H1 (cell line): ENCODE results near the gene FRMPD2. TPM values are rescaled to one million over a fixed set of nuclear protein-coding genes. Genes with fewer than 3 reads are reported as not detected.
A peak's percentile ranks its signal among the peaks of the same experiment; 100 is the strongest.

Experiments
- CTCF ChIA-PET: fragments of 300-600 bp; sonication (Branson Sonifier 250); formaldehyde crosslinking; loops from one replicate; lab custom pipeline; 2021; ENCODE audit not compliant: partially characterized antibody; lab: Charles Lee
- POLR2A ChIA-PET: fragments of 300-600 bp; sonication (Branson Sonifier 250); formaldehyde crosslinking; loops from one replicate; lab custom pipeline; 2021; ENCODE audit warnings: inconsistent platforms; ENCODE audit not compliant: partially characterized antibody; lab: Charles Lee
- DNase-seq, 2 experiments: peaks; one replicate each; pipeline versions ENCODE4 v3.0.0 to v3.0.0-alpha.2; 2010 to 2022; ENCODE audit warnings: low spot score in 2 of 2, low read depth in 1 of 2, mixed read lengths in 1 of 2
- FAIRE-seq: peaks from 2 replicates; lab custom pipeline; 2011; peaks lifted over from hg19 to GRCh38; lab: Jason Lieb, UNC
- H2AFZ ChIP-seq: 2 replicates; pipeline ENCODE4 v1.8.1; 2012; ENCODE audit warnings: low read length, inconsistent platforms
- H2AK5ac ChIP-seq: 2 replicates; pipeline ENCODE4 v1.6.1; 2013; ENCODE audit warnings: low read depth, low read length
- H2BK120ac ChIP-seq: replicated peaks from 2 replicates; pipeline ENCODE3; 2013; ENCODE audit warnings: low read depth, low read length, inconsistent platforms
- H2BK12ac ChIP-seq: 2 replicates; pipeline ENCODE4 v1.6.1; 2013; ENCODE audit warnings: low read depth, low read length
- H2BK15ac ChIP-seq: 2 replicates; pipeline ENCODE4 v1.6.1; 2013; ENCODE audit warnings: low read length
- H2BK20ac ChIP-seq: 2 replicates; pipeline ENCODE4 v1.6.1; 2013; ENCODE audit warnings: low read length
- H2BK5ac ChIP-seq: 2 replicates; pipeline ENCODE4 v1.6.1; 2013; ENCODE audit warnings: low read depth, low read length
- H3K14ac ChIP-seq: 2 replicates; pipeline ENCODE4 v1.6.1; 2013; ENCODE audit warnings: inconsistent platforms; ENCODE audit not compliant: insufficient read length
- H3K18ac ChIP-seq: 2 replicates; pipeline ENCODE4 v1.6.1; 2013; ENCODE audit warnings: low read length; ENCODE audit errors: extremely low read depth
- H3K23ac ChIP-seq: 2 replicates; pipeline ENCODE4 v1.6.1; 2013; ENCODE audit warnings: inconsistent platforms; ENCODE audit not compliant: insufficient read length
- H3K23me2 ChIP-seq: 2 replicates; pipeline ENCODE4 v1.6.1; 2013; ENCODE audit warnings: low read depth, low read length
- H3K27ac ChIP-seq: 2 replicates; pipeline ENCODE4 v1.6.1; 2011; ENCODE audit warnings: low read depth, low read length, inconsistent platforms
- H3K27me3 ChIP-seq, 4 experiments: replicated peaks in 1 of 4; 1 replicate in 1 of 4; 2 replicates in 3 of 4; pipeline versions ENCODE4 v1.6.1 to v1.8.1; 2011 to 2013; ENCODE audit warnings: low read length in 3 of 4, mild to moderate bottlenecking in 3 of 4, inconsistent platforms in 2 of 4, mixed read lengths in 2 of 4, moderate library complexity in 1 of 4; ENCODE audit not compliant: control insufficient read depth in 3 of 4, insufficient read depth in 3 of 4; ENCODE audit errors: extremely low read depth in 1 of 4
- H3K36me3 ChIP-seq, 4 experiments: 2 replicates each; pipeline versions ENCODE4 v1.6.1 to v1.8.1; 2011 to 2013; ENCODE audit warnings: mild to moderate bottlenecking in 4 of 4, low read length in 3 of 4, moderate library complexity in 2 of 4, control low read depth in 1 of 4, inconsistent platforms in 1 of 4; ENCODE audit not compliant: insufficient read depth in 4 of 4, control insufficient read depth in 2 of 4
- H3K4ac ChIP-seq: replicated peaks from 2 replicates; pipeline ENCODE3; 2013; ENCODE audit warnings: low read length, low read depth, mixed read lengths, inconsistent platforms; ENCODE audit not compliant: insufficient read length
- H3K4me1 ChIP-seq, 4 experiments: replicated peaks in 1 of 4; 1 replicate in 1 of 4; 2 replicates in 3 of 4; pipeline versions ENCODE4 v1.6.1 to v1.8.1; 2011 to 2013; ENCODE audit warnings: low read length in 3 of 4, inconsistent platforms in 2 of 4, mixed read lengths in 1 of 4; ENCODE audit not compliant: insufficient read depth in 4 of 4, control insufficient read depth in 3 of 4
- H3K4me2 ChIP-seq, 2 experiments: 2 replicates each; pipeline versions ENCODE4 v1.6.1 to v1.8.1; 2011 to 2013; ENCODE audit warnings: low read depth in 2 of 2, low read length in 2 of 2, control low read depth in 1 of 2, inconsistent platforms in 1 of 2, mild to moderate bottlenecking in 1 of 2; ENCODE audit not compliant: insufficient read depth in 1 of 2
- H3K4me3 ChIP-seq, 4 experiments: fragments of 200-600, 300-600 bp in 1 of 4; sonication (generic), shearing (Covaris generic), sonication (Bioruptor Twin) in 1 of 4; 2 replicates each; pipeline versions ENCODE4 v1.5.1 to v1.8.1; 2011 to 2016; ENCODE audit warnings: low read length in 4 of 4, low read depth in 3 of 4, control low read depth in 2 of 4, inconsistent platforms in 2 of 4, mild to moderate bottlenecking in 2 of 4, mixed read lengths in 1 of 4, moderate library complexity in 1 of 4; ENCODE audit not compliant: insufficient read depth in 2 of 4; ENCODE audit errors: extremely low read depth in 1 of 4
- H3K56ac ChIP-seq: replicated peaks from 2 replicates; pipeline ENCODE3; 2013; ENCODE audit warnings: low read depth, mild to moderate bottlenecking, mixed read lengths, low read length, inconsistent platforms; ENCODE audit not compliant: insufficient read length
- H3K79me1 ChIP-seq: 2 replicates; pipeline ENCODE4 v1.6.1; 2013; ENCODE audit warnings: low read depth, low read length, control low read depth
- H3K79me2 ChIP-seq, 2 experiments: 2 replicates each; pipeline versions ENCODE4 v1.6.1 to v1.8.1; 2012 to 2013; ENCODE audit warnings: low read length in 2 of 2, mild to moderate bottlenecking in 2 of 2, inconsistent platforms in 1 of 2; ENCODE audit not compliant: insufficient read depth in 2 of 2, control insufficient read depth in 1 of 2
- H3K9ac ChIP-seq, 4 experiments: replicated peaks in 1 of 4; 1 replicate in 1 of 4; 2 replicates in 3 of 4; pipeline versions ENCODE4 v1.6.1 to v1.8.1; 2011 to 2013; ENCODE audit warnings: low read depth in 3 of 4, low read length in 3 of 4, control low read depth in 2 of 4, mild to moderate bottlenecking in 2 of 4, moderate library complexity in 2 of 4, inconsistent platforms in 1 of 4; ENCODE audit errors: extremely low read depth in 1 of 4
- H3K9me3 ChIP-seq, 2 experiments: 2 replicates each; pipeline versions ENCODE4 v1.6.1 to v1.8.1; 2012 to 2013; ENCODE audit warnings: mild to moderate bottlenecking in 2 of 2, moderate library complexity in 2 of 2, control low read depth in 1 of 2, inconsistent platforms in 1 of 2, low read depth in 1 of 2, low read length in 1 of 2, mixed read lengths in 1 of 2; ENCODE audit not compliant: insufficient read depth in 2 of 2
- H4K20me1 ChIP-seq, 2 experiments: replicated peaks in 1 of 2; 2 replicates each; pipeline versions ENCODE3 to v1.8.1; 2011 to 2013; ENCODE audit warnings: inconsistent platforms in 2 of 2, low read length in 2 of 2, mild to moderate bottlenecking in 1 of 2; ENCODE audit not compliant: insufficient read depth in 2 of 2, control insufficient read depth in 1 of 2
- H4K5ac ChIP-seq: 2 replicates; pipeline ENCODE4 v1.6.1; 2013; ENCODE audit warnings: low read length, low read depth, mixed read lengths, inconsistent platforms; ENCODE audit not compliant: insufficient read length
- H4K8ac ChIP-seq: 2 replicates; pipeline ENCODE4 v1.8.0; 2013; ENCODE audit warnings: mild to moderate bottlenecking, moderate library complexity, low read length, inconsistent platforms; ENCODE audit not compliant: insufficient read depth; ENCODE audit errors: extremely low read depth
- H4K91ac ChIP-seq: replicated peaks from 2 replicates; pipeline ENCODE3; 2013; ENCODE audit warnings: low read length, mixed read lengths, inconsistent platforms; ENCODE audit not compliant: insufficient read length
- GTF2F1 ChIP-seq: IDR thresholded peaks from 2 replicates; pipeline ENCODE4 v1.6.1; 2012; ENCODE audit warnings: low read depth, low read length, improper control_type of control experiment, borderline replicate concordance
- HDAC2 ChIP-seq, 2 experiments: fragments of 300-600 bp in 1 of 2; sonication (generic) in 1 of 2; IDR thresholded peaks; 2 replicates each; pipeline ENCODE4 v1.6.1; 2011 to 2012; ENCODE audit warnings: low read depth in 2 of 2, low read length in 2 of 2, mild to moderate bottlenecking in 2 of 2, moderate library complexity in 2 of 2, borderline replicate concordance in 1 of 2, inconsistent platforms in 1 of 2
- MAX ChIP-seq: IDR thresholded peaks from 2 replicates; pipeline ENCODE4 v1.6.1; 2012; ENCODE audit warnings: inconsistent platforms
- NRF1 ChIP-seq: IDR thresholded peaks from 2 replicates; pipeline ENCODE4 v1.6.1; 2011; ENCODE audit warnings: mild to moderate bottlenecking, low read depth, low read length, improper control_type of control experiment
- PHF8 ChIP-seq: fragments of 200-600 bp; sonication (generic); conservative IDR thresholded peaks from 2 replicates; pipeline ENCODE4 v1.7.1; 2012; ENCODE audit warnings: low read depth, mild to moderate bottlenecking, inconsistent platforms, low read length, moderate library complexity
- RXRA ChIP-seq: IDR thresholded peaks from 2 replicates; pipeline ENCODE4 v1.6.1; 2011; ENCODE audit warnings: low read depth, mild to moderate bottlenecking, low read length, moderate library complexity; ENCODE audit not compliant: insufficient read depth
- TCF12 ChIP-seq: IDR thresholded peaks from 2 replicates; pipeline ENCODE4 v1.6.1; 2011; ENCODE audit warnings: low read depth, mild to moderate bottlenecking, low read length
- TEAD4 ChIP-seq: IDR thresholded peaks from 2 replicates; pipeline ENCODE4 v1.6.1; 2012; ENCODE audit warnings: low read depth, low read length, inconsistent platforms, mixed read lengths
- YY1 ChIP-seq: IDR thresholded peaks from 2 replicates; pipeline ENCODE4 v1.6.1; 2011; ENCODE audit warnings: low read depth, mild to moderate bottlenecking, low read length
- WGBS, 2 experiments: shearing (Covaris generic) in 1 of 2; methylation state at CpG; one replicate each; pipeline versions ENCODE4 v1.1.6 to v1.1.7; 2013 to 2015; ENCODE audit warnings: low lambda C conversion rate in 2 of 2, mixed read lengths in 2 of 2, inconsistent platforms in 1 of 2, low coverage in 1 of 2, missing lambda C conversion rate in 1 of 2; ENCODE audit not compliant: insufficient replicate concordance in 2 of 2, insufficient coverage in 1 of 2, insufficient read length in 1 of 2; ENCODE audit errors: extremely low coverage in 1 of 2, missing lambda C conversion rate in 1 of 2; 5-methylcytosine and 5-hydroxymethylcytosine counted together
- polyA plus RNA-seq, 7 experiments: library from polyadenylated mRNA; depleted of rRNA in 3 of 7; stranded (reverse) in 5 of 7; unstranded in 2 of 7; fragments of >200 nt in 5 of 7; fragments of 200-250 nt in 2 of 7; gene quantifications; 1 replicate in 5 of 7; 2 replicates in 1 of 7; 4 replicates in 1 of 7; pipeline versions ENCODE4 v1.2.1 to v1.2.3, GENCODE V29; 2011 to 2013; ENCODE audit warnings: missing spikeins in 2 of 7, mixed read lengths in 2 of 7
- total RNA-seq: library from RNA; stranded (reverse); fragmentation: NEBNext Ultra II Directional; extraction: Animal tissue kit (Norgen Biotek cat#: 25700); gene quantifications from 2 replicates; pipeline ENCODE4 v1.2.1, GENCODE V29; 2021
- TF ChIP-seq, protein P1 (sequence below): IDR thresholded peaks from 2 replicates; pipeline ENCODE4 v1.6.1; 2011; ENCODE audit warnings: low read length, improper control_type of control experiment

The FRMPD2 gene
- total and polyA plus RNA-seq, 2 of the 8 experiments (the other 6 are each of a cell fraction or from before 2014, with no cell fraction given): 0.07 to 0.47 TPM

GRCh38 chr10:48306265-48306869, 31.9 kb upstream of the FRMPD2 start, which contains the start of gene MAPK8:
Gene MAPK8, plus strand, starts transcription at chr10:48306677. Its CDS starts 94,984 bp downstream, at chr10:48401661.
- Histone ChIP-seq H3K9me3 (no peaks in the 10 kb centered on the region), H4K8ac (peak within 1 kb of the TSS; percentile 91), H3K4ac (no peak within 1 kb of the TSS), H3K36me3 (no peaks in the 10 kb centered on the region), H2BK15ac (no peak within 1 kb of the TSS), H4K20me1 (peaks cover 0 to 6% of the 10 kb centered on the region in 2 experiments), H4K91ac (peak within 1 kb of the TSS; percentile 49), H2BK5ac (no peak within 1 kb of the TSS; the same call in 1 of the 2 replicates), H3K79me1 (no peaks in the 10 kb centered on the region; the same call in 1 of the 2 replicates), H2BK120ac (no peak within 1 kb of the TSS), H3K27ac (peak within 1 kb of the TSS; percentile 72; the same call in 1 of the 2 replicates), H3K4me3 (peak within 1 kb of the TSS; percentile 82 to 89 (median 85)), H3K56ac (no peak within 1 kb of the TSS), H2BK20ac (no peak within 1 kb of the TSS), H3K4me2 (peak within 1 kb of the TSS; percentile 83 to 87), H2BK12ac (no peak within 1 kb of the TSS; the same call in 1 of the 2 replicates), H3K14ac (no peak within 1 kb of the TSS), H3K79me2 (peaks cover 5 to 43% of the 10 kb centered on the region in 2 experiments; a peak in 3 of 4 replicates), H2AFZ (no peak within 1 kb of the TSS; the same call in 1 of the 2 replicates), H2AK5ac (no peak within 1 kb of the TSS), H3K9ac (peak within 1 kb of the TSS; percentile 77 to 91 (median 86)), H3K23me2 (peaks cover 4% of the 10 kb centered on the region), H3K23ac (no peak within 1 kb of the TSS), H3K18ac (peak within 1 kb of the TSS; percentile 74; the same call in 1 of the 2 replicates), H4K5ac (peak within 1 kb of the TSS; percentile 13), H3K27me3 (no peaks in the 10 kb centered on the region), H3K4me1 (no peaks in the 10 kb centered on the region; a peak in 1 of 7 replicates)
- ChIA-PET POLR2A (interaction anchor here (0.8 kb wide), 1 partner anchor 58 kb away, joined by 3 read pairs; no protein-coding TSS in a partner anchor), CTCF (interaction anchor here (0.6 kb wide), 1 partner anchor 77 kb away, joined by 3 read pairs; no protein-coding TSS in a partner anchor)
- peak; percentile 94 to 99 for DNase-seq
- WGBS, 2 experiments: 2% methylated on average over 19 of the region's 86 CpGs; no CpG with 5 or more reads in 1 of the 2 experiments
- FAIRE-seq: no peak
- peak; percentile 10; the same call in 1 of the 2 replicates for TF ChIP-seq TEAD4
- no peak for TF ChIP-seq RXRA
- TF ChIP-seq, protein P1, sequence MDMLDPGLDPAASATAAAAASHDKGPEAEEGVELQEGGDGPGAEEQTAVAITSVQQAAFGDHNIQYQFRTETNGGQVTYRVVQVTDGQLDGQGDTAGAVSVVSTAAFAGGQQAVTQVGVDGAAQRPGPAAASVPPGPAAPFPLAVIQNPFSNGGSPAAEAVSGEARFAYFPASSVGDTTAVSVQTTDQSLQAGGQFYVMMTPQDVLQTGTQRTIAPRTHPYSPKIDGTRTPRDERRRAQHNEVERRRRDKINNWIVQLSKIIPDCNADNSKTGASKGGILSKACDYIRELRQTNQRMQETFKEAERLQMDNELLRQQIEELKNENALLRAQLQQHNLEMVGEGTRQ: peak; percentile 83
- no peak for TF ChIP-seq YY1
- TF ChIP-seq NRF1: peak; percentile 39
- TF ChIP-seq MAX: peak; percentile 100
- TF ChIP-seq HDAC2 (IDR thresholded peaks at IDR 0.05; ENCODE audit: borderline replicate concordance in 1 of 2, low read depth in 2 of 2, low read length in 2 of 2): peak in 1 of 2 experiments; percentile 69; a peak in 1 of 4 replicates
- TF ChIP-seq GTF2F1: peak; percentile 74; the same call in 1 of the 2 replicates
- TF ChIP-seq TCF12: peak; percentile 76; the same call in 1 of the 2 replicates
- peak; percentile 97 for TF ChIP-seq PHF8
